Hepatocyte (in vitro differentiated cells): ENCODE measurements around the gene TBCA.

Experiments used
- CTCF ChIP-seq: fragments of 200-600 bp; sonication (generic); IDR thresholded peaks from 2 replicates; pipeline ENCODE4 v1.5.1; 2016; ENCODE audit warnings: antibody characterized with exemption, mild to moderate bottlenecking; ENCODE audit not compliant: poor library complexity
- EZH2phosphoT487 ChIP-seq: fragments of 200-600 bp; sonication (generic); IDR thresholded peaks from one replicate; pipeline ENCODE4 v1.6.1; 2018; ENCODE audit warnings: antibody characterized with exemption, mild to moderate bottlenecking, low read depth, moderate library complexity; ENCODE audit not compliant: unreplicated experiment, severe bottlenecking

- no peak for TF ChIP-seq EZH2phosphoT487
- no peak for TF ChIP-seq CTCF
Measured at GRCh38 chr5:77767301-77767700, 8.8 kb downstream of the TBCA start.
